Testis (tissue), 2 donors: ENCODE results near the gene MTMR3.

Experiments used
- POLR2A ChIP-seq: fragments of 450-650 bp; IDR thresholded peaks from one replicate; pipeline ENCODE4 v1.6.1; 2017; ENCODE audit warnings: antibody characterized with exemption, mild to moderate bottlenecking, moderate library complexity
- TF ChIP-seq, protein P1 (sequence below), 3 experiments: fragments of 450-650 bp in 2 of 3; fragments of 200-600 bp in 1 of 3; sonication (generic) in 1 of 3; IDR thresholded peaks; one replicate each; pipeline ENCODE4 v1.5.1; 2016 to 2019; ENCODE audit warnings: antibody characterized with exemption in 3 of 3, mild to moderate bottlenecking in 2 of 3, moderate library complexity in 1 of 3

DNA sequence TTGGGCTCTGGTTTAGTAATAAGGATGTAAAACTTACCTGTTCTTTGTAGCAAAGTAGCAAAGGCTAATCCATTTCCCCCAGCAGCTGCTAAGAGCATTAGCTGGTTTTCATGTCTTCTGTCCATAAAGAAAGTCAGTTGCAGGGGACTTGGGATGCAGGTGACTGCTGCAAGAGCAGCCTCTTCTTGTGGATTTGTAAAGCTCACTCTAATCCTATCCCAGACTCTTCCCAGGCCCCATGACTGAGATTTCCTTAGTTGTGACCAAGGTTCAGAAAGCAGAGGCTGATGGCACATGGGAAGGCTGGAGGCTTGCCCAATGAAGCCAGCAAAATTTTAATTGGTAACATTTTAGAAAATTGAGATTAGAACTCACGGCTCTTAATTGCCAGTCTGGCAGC is 102.9 kb downstream of the MTMR3 start:
- TF ChIP-seq, protein P1, sequence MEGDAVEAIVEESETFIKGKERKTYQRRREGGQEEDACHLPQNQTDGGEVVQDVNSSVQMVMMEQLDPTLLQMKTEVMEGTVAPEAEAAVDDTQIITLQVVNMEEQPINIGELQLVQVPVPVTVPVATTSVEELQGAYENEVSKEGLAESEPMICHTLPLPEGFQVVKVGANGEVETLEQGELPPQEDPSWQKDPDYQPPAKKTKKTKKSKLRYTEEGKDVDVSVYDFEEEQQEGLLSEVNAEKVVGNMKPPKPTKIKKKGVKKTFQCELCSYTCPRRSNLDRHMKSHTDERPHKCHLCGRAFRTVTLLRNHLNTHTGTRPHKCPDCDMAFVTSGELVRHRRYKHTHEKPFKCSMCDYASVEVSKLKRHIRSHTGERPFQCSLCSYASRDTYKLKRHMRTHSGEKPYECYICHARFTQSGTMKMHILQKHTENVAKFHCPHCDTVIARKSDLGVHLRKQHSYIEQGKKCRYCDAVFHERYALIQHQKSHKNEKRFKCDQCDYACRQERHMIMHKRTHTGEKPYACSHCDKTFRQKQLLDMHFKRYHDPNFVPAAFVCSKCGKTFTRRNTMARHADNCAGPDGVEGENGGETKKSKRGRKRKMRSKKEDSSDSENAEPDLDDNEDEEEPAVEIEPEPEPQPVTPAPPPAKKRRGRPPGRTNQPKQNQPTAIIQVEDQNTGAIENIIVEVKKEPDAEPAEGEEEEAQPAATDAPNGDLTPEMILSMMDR (IDR thresholded peaks at IDR 0.05), result no peak
- no peak for TF ChIP-seq POLR2A
